ENCODE data around the gene CLRN2.

Gene CLRN2

GRCh38 chr4:17544205-17544604 is 29.2 kb downstream of the CLRN2 start:
- no peaks in the 10 kb centered on the region for H3K9me3 ChIP-seq (ENCODE audit: control insufficient read depth in 2 of 2, low read length in 2 of 2)
- no peak overlapping the region for H3K4me3 ChIP-seq (ENCODE audit: low read length in 2 of 2)
- H3K27ac ChIP-seq (ENCODE audit: low read depth in 2 of 2, low read length in 2 of 2): no peak overlapping the region
- no peak overlapping the region for H3K9ac ChIP-seq (ENCODE audit: low read depth in 1 of 2, low read length in 2 of 2)
- no peaks in the 10 kb centered on the region for H3K36me3 ChIP-seq (ENCODE audit: control insufficient read depth in 2 of 2, insufficient read depth in 2 of 2, low read length in 2 of 2)
- H3K27me3 ChIP-seq (ENCODE audit: control insufficient read depth in 2 of 2, insufficient read depth in 2 of 2, low read length in 2 of 2): no peaks in the 10 kb centered on the region
- peaks cover 0 to 2% of the 10 kb centered on the region in 2 donors for H3K4me1 ChIP-seq (ENCODE audit: control insufficient read depth in 2 of 2, insufficient read depth in 2 of 2, low read length in 2 of 2)

DNA sequence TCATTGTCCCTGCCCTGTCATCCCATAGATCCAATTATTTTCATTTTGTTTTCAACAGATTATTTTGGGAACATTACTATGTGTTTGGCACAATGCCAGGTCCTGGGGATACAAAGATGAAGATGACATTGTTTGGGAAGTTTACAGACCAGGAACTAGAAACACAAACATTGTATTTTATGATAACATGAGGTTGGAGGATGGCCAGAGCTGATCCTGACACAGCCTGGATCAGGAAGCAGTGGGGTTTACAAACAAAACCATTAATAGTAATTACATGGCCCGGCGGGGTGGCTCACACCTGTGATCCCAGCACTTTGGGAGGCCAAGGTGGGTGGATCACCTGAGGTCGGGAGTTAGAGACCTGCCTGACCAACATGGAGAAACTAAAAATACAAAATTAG is 29.9 kb downstream of the CLRN2 start:
- Histone ChIP-seq H3K4me1 (ENCODE audit: control insufficient read depth in 2 of 2, insufficient read depth in 2 of 2, low read length in 2 of 2) (peaks cover 0 to 2% of the 10 kb centered on the region in 2 donors), H3K9ac (ENCODE audit: low read depth in 1 of 2, low read length in 2 of 2) (no peak overlapping the region), H3K27ac (ENCODE audit: low read depth in 2 of 2, low read length in 2 of 2) (no peak overlapping the region), H3K4me3 (ENCODE audit: low read length in 2 of 2) (no peak overlapping the region), H3K27me3 (ENCODE audit: control insufficient read depth in 2 of 2, insufficient read depth in 2 of 2, low read length in 2 of 2) (no peaks in the 10 kb centered on the region), H3K9me3 (ENCODE audit: control insufficient read depth in 2 of 2, low read length in 2 of 2) (no peaks in the 10 kb centered on the region), H3K36me3 (ENCODE audit: control insufficient read depth in 2 of 2, insufficient read depth in 2 of 2, low read length in 2 of 2) (no peaks in the 10 kb centered on the region)

GRCh38 chr4:17545374-17546140 is 30.6 kb downstream of the CLRN2 start:
- Histone ChIP-seq H3K4me3 (ENCODE audit: low read length in 2 of 2) (no peak overlapping the region), H3K4me1 (ENCODE audit: control insufficient read depth in 2 of 2, insufficient read depth in 2 of 2, low read length in 2 of 2) (peaks cover 0 to 2% of the 10 kb centered on the region in 2 donors), H3K27me3 (ENCODE audit: control insufficient read depth in 2 of 2, insufficient read depth in 2 of 2, low read length in 2 of 2) (no peaks in the 10 kb centered on the region), H3K27ac (ENCODE audit: low read depth in 2 of 2, low read length in 2 of 2) (no peak overlapping the region), H3K9ac (ENCODE audit: low read depth in 1 of 2, low read length in 2 of 2) (no peak overlapping the region), H3K36me3 (ENCODE audit: control insufficient read depth in 2 of 2, insufficient read depth in 2 of 2, low read length in 2 of 2) (no peaks in the 10 kb centered on the region), H3K9me3 (ENCODE audit: control insufficient read depth in 2 of 2, low read length in 2 of 2) (no peaks in the 10 kb centered on the region)

GRCh38 chr4:17546222-17546621 is 31.3 kb downstream of the CLRN2 start:
- Histone ChIP-seq H3K9ac (ENCODE audit: low read depth in 1 of 2, low read length in 2 of 2) (no peak overlapping the region), H3K36me3 (ENCODE audit: control insufficient read depth in 2 of 2, insufficient read depth in 2 of 2, low read length in 2 of 2) (no peaks in the 10 kb centered on the region), H3K4me3 (ENCODE audit: low read length in 2 of 2) (no peak overlapping the region), H3K27me3 (ENCODE audit: control insufficient read depth in 2 of 2, insufficient read depth in 2 of 2, low read length in 2 of 2) (no peaks in the 10 kb centered on the region), H3K27ac (ENCODE audit: low read depth in 2 of 2, low read length in 2 of 2) (no peak overlapping the region), H3K4me1 (ENCODE audit: control insufficient read depth in 2 of 2, insufficient read depth in 2 of 2, low read length in 2 of 2) (peaks cover 0 to 2% of the 10 kb centered on the region in 2 donors), H3K9me3 (ENCODE audit: control insufficient read depth in 2 of 2, low read length in 2 of 2) (no peaks in the 10 kb centered on the region)

GRCh38 chr4:17546678-17547077 is 31.7 kb downstream of the CLRN2 start:
- no peak overlapping the region for H3K4me3 ChIP-seq (ENCODE audit: low read length in 2 of 2)
- H3K27me3 ChIP-seq (ENCODE audit: control insufficient read depth in 2 of 2, insufficient read depth in 2 of 2, low read length in 2 of 2): no peaks in the 10 kb centered on the region
- H3K9ac ChIP-seq (ENCODE audit: low read depth in 1 of 2, low read length in 2 of 2): no peak overlapping the region
- peaks cover 0 to 2% of the 10 kb centered on the region in 2 donors for H3K4me1 ChIP-seq (ENCODE audit: control insufficient read depth in 2 of 2, insufficient read depth in 2 of 2, low read length in 2 of 2)
- no peaks in the 10 kb centered on the region for H3K36me3 ChIP-seq (ENCODE audit: control insufficient read depth in 2 of 2, insufficient read depth in 2 of 2, low read length in 2 of 2)
- H3K27ac ChIP-seq (ENCODE audit: low read depth in 2 of 2, low read length in 2 of 2): no peak overlapping the region
- H3K9me3 ChIP-seq (ENCODE audit: control insufficient read depth in 2 of 2, low read length in 2 of 2): no peaks in the 10 kb centered on the region

DNA sequence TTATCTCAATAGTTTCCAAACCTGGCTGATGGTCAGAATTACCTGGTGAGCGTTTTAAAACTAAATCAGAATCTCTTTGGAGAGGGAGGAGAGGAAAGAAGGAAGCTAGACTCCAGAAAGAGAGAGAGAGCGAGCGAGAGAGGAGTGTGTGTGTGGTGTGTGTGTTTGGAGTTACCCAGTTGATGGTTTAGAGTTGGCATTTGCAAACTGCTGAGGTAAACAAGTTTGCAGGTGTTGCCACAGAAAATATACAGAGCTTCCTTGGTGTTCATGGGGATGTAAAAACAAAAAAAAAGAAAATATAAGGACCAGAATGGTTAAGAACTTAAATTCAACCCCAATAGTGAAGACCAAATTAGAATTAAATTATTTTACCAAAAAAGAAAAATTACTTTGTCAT is 35.6 kb downstream of the CLRN2 start:
- Histone ChIP-seq H3K36me3 (ENCODE audit: control insufficient read depth in 2 of 2, insufficient read depth in 2 of 2, low read length in 2 of 2) (no peaks in the 10 kb centered on the region), H3K4me3 (ENCODE audit: low read length in 2 of 2) (no peak overlapping the region), H3K27ac (ENCODE audit: low read depth in 2 of 2, low read length in 2 of 2) (no peak overlapping the region), H3K9me3 (ENCODE audit: control insufficient read depth in 2 of 2, low read length in 2 of 2) (no peaks in the 10 kb centered on the region), H3K4me1 (ENCODE audit: control insufficient read depth in 2 of 2, insufficient read depth in 2 of 2, low read length in 2 of 2) (no peaks in the 10 kb centered on the region), H3K9ac (ENCODE audit: low read depth in 1 of 2, low read length in 2 of 2) (no peak overlapping the region), H3K27me3 (ENCODE audit: control insufficient read depth in 2 of 2, insufficient read depth in 2 of 2, low read length in 2 of 2) (no peaks in the 10 kb centered on the region)

- Histone ChIP-seq H3K4me1 (ENCODE audit: control insufficient read depth in 2 of 2, insufficient read depth in 2 of 2, low read length in 2 of 2) (no peaks in the 10 kb centered on the region), H3K9ac (ENCODE audit: low read depth in 1 of 2, low read length in 2 of 2) (no peak overlapping the region), H3K4me3 (ENCODE audit: low read length in 2 of 2) (no peak overlapping the region), H3K27me3 (ENCODE audit: control insufficient read depth in 2 of 2, insufficient read depth in 2 of 2, low read length in 2 of 2) (no peaks in the 10 kb centered on the region), H3K9me3 (ENCODE audit: control insufficient read depth in 2 of 2, low read length in 2 of 2) (no peaks in the 10 kb centered on the region), H3K36me3 (ENCODE audit: control insufficient read depth in 2 of 2, insufficient read depth in 2 of 2, low read length in 2 of 2) (no peaks in the 10 kb centered on the region), H3K27ac (ENCODE audit: low read depth in 2 of 2, low read length in 2 of 2) (no peak overlapping the region)
Observed at GRCh38 chr4:17552427-17552826, 37.5 kb downstream of the CLRN2 start.

DNA sequence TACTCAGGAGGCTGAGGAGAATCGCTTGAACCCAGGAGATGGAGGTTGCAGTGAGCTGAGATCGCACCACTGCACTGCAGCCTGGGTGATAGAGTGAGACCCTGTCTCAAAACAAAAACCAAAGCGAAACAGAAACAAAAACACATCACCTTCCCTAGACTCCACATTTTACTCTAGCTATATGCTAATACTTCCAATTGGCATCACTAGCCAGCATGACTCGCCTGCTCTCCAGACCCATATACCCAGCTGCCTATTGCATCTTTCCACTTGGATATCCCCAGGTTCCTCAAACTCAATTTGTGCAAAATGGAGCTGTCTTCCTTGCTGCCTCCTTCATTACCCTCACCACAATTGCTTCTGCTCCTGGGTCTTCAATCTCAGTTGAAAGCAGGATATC is 39.6 kb downstream of the CLRN2 start:
- H3K9me3 ChIP-seq (ENCODE audit: control insufficient read depth in 2 of 2, low read length in 2 of 2): no peaks in the 10 kb centered on the region
- H3K27ac ChIP-seq (ENCODE audit: low read depth in 2 of 2, low read length in 2 of 2): no peak overlapping the region
- H3K4me3 ChIP-seq (ENCODE audit: low read length in 2 of 2): no peak overlapping the region
- H3K9ac ChIP-seq (ENCODE audit: low read depth in 1 of 2, low read length in 2 of 2): no peak overlapping the region
- no peaks in the 10 kb centered on the region for H3K36me3 ChIP-seq (ENCODE audit: control insufficient read depth in 2 of 2, insufficient read depth in 2 of 2, low read length in 2 of 2)
- H3K27me3 ChIP-seq (ENCODE audit: control insufficient read depth in 2 of 2, insufficient read depth in 2 of 2, low read length in 2 of 2): no peaks in the 10 kb centered on the region
- no peaks in the 10 kb centered on the region for H3K4me1 ChIP-seq (ENCODE audit: control insufficient read depth in 2 of 2, insufficient read depth in 2 of 2, low read length in 2 of 2)

DNA sequence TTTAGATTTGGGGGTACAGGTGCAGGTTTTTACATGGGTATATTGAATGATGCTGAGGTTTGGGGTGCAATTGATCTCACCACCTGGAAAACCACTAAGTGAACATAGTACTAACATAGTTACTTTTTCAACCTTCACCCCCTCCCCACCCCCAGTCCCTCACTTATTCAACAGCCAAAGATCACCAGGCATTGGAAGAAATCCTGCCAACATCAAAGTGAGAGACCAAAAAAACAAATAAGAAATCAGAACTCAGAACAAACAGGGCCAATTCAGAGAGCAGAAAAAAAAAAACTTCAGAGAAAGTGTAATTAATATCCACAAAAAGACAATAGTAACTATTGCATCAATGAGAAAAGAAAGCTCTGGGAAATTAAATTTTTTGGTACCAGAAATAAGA is 41.5 kb downstream of the CLRN2 start:
- Histone ChIP-seq H3K4me1 (ENCODE audit: control insufficient read depth in 2 of 2, insufficient read depth in 2 of 2, low read length in 2 of 2) (no peaks in the 10 kb centered on the region), H3K9ac (ENCODE audit: low read depth in 1 of 2, low read length in 2 of 2) (no peak overlapping the region), H3K27me3 (ENCODE audit: control insufficient read depth in 2 of 2, insufficient read depth in 2 of 2, low read length in 2 of 2) (no peaks in the 10 kb centered on the region), H3K4me3 (ENCODE audit: low read length in 2 of 2) (no peak overlapping the region), H3K27ac (ENCODE audit: low read depth in 2 of 2, low read length in 2 of 2) (no peak overlapping the region), H3K9me3 (ENCODE audit: control insufficient read depth in 2 of 2, low read length in 2 of 2) (no peaks in the 10 kb centered on the region), H3K36me3 (ENCODE audit: control insufficient read depth in 2 of 2, insufficient read depth in 2 of 2, low read length in 2 of 2) (no peaks in the 10 kb centered on the region)

- H3K9me3 ChIP-seq (ENCODE audit: control insufficient read depth in 2 of 2, low read length in 2 of 2): no peaks in the 10 kb centered on the region
- no peaks in the 10 kb centered on the region for H3K4me1 ChIP-seq (ENCODE audit: control insufficient read depth in 2 of 2, insufficient read depth in 2 of 2, low read length in 2 of 2)
- H3K36me3 ChIP-seq (ENCODE audit: control insufficient read depth in 2 of 2, insufficient read depth in 2 of 2, low read length in 2 of 2): no peaks in the 10 kb centered on the region
- H3K27me3 ChIP-seq (ENCODE audit: control insufficient read depth in 2 of 2, insufficient read depth in 2 of 2, low read length in 2 of 2): no peaks in the 10 kb centered on the region
- no peak overlapping the region for H3K27ac ChIP-seq (ENCODE audit: low read depth in 2 of 2, low read length in 2 of 2)
- H3K9ac ChIP-seq (ENCODE audit: low read depth in 1 of 2, low read length in 2 of 2): no peak overlapping the region
- H3K4me3 ChIP-seq (ENCODE audit: low read length in 2 of 2): no peak overlapping the region
Observed at GRCh38 chr4:17557880-17558279, 42.9 kb downstream of the CLRN2 start.
